ENCODE results near the gene ACKR4. TPM values are rescaled to one million over a fixed set of nuclear protein-coding genes. Genes with fewer than 3 reads are reported as not detected.

Gene ACKR4
- total and polyA plus RNA-seq, 12 donors, result 0.36 to 2.4 (median 1.5) TPM

GRCh38 chr3:132628157-132628556 is 31.1 kb downstream of the ACKR4 start:
- Histone ChIP-seq H3K36me3 (replicated peaks in 1 of 2) (peaks cover 0 to 13% of the 10 kb centered on the region in 2 donors), H3K27ac (no peak overlapping the region), H3K9me3 (replicated peaks in 1 of 3) (no peaks in the 10 kb centered on the region), H3K27me3 (no peaks in the 10 kb centered on the region), H3K4me3 (no peak overlapping the region), H3K4me1 (replicated peaks in 1 of 2) (peaks cover 0 to 4% of the 10 kb centered on the region in 2 donors)
- DNase-seq, result no peak
- no peak for TF ChIP-seq POLR2A (IDR thresholded peaks at IDR 0.05)
- TF ChIP-seq, protein P1, sequence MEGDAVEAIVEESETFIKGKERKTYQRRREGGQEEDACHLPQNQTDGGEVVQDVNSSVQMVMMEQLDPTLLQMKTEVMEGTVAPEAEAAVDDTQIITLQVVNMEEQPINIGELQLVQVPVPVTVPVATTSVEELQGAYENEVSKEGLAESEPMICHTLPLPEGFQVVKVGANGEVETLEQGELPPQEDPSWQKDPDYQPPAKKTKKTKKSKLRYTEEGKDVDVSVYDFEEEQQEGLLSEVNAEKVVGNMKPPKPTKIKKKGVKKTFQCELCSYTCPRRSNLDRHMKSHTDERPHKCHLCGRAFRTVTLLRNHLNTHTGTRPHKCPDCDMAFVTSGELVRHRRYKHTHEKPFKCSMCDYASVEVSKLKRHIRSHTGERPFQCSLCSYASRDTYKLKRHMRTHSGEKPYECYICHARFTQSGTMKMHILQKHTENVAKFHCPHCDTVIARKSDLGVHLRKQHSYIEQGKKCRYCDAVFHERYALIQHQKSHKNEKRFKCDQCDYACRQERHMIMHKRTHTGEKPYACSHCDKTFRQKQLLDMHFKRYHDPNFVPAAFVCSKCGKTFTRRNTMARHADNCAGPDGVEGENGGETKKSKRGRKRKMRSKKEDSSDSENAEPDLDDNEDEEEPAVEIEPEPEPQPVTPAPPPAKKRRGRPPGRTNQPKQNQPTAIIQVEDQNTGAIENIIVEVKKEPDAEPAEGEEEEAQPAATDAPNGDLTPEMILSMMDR (IDR thresholded peaks at IDR 0.05), result no peak
- WGBS, 4 donors, result 57 to 67% (median 67%) methylated on average over 2 of the region's 2 CpGs
- intact Hi-C loops (cut with DNase I), result no loop called here

DNA sequence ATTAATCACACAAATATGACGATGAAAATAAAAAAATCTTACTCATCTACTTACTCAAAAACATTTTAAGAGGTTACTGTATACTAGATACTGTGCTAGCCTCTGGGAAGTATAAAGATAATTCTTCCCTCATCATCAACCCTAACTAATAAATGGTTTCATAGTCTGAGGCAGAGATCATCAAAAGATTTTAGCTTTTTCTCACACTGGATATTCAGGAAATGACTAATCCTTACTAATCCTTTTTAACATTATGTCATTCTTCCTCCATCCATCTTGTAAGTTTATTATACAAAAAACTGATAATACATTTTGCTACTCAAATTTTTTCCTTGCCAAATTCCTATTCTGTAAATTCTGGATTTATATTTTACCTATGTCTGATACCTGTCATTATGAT is 32.9 kb downstream of the ACKR4 start:
- Histone ChIP-seq H3K27me3 (no peaks in the 10 kb centered on the region), H3K4me1 (replicated peaks in 1 of 2) (no peaks in the 10 kb centered on the region), H3K4me3 (no peak overlapping the region), H3K36me3 (replicated peaks in 1 of 2) (peaks cover 0 to 13% of the 10 kb centered on the region in 2 donors), H3K27ac (no peak overlapping the region), H3K9me3 (replicated peaks in 1 of 3) (no peaks in the 10 kb centered on the region)
- no peak for DNase-seq
- intact Hi-C loops (cut with DNase I), result no loop called here
- TF ChIP-seq POLR2A (IDR thresholded peaks at IDR 0.05), result no peak
- TF ChIP-seq, protein P1 (IDR thresholded peaks at IDR 0.05), result no peak
- WGBS, 4 donors, result 41 to 65% (median 58%) methylated on average over 1 of the region's 1 CpG

DNA sequence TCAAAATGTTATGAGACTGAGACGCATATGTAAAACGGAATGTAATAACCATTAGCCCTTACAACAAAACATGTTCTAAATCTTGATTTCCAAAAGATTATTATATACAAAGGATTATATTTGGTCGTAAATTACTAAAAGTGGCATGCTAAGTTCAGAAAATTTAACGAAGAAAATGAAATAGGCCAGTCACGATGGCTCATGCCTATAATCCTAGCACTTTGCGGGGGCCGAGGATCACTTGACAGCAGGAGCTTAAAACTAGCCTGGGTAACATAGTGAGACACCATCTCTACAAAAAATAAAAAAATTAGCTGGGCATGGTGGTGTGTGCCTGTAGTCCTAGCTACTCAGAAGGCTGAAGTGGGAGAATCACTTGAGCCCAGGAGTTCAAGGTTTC is 33.5 kb downstream of the ACKR4 start:
- H3K9me3 ChIP-seq (replicated peaks in 1 of 3), result no peaks in the 10 kb centered on the region
- H3K27me3 ChIP-seq, result no peaks in the 10 kb centered on the region
- no peaks in the 10 kb centered on the region for H3K4me1 ChIP-seq (replicated peaks in 1 of 2)
- 85 to 97% (median 97%) methylated on average over 7 of the region's 7 CpGs for WGBS, 4 donors
- H3K27ac ChIP-seq, result no peak overlapping the region
- peaks cover 0 to 13% of the 10 kb centered on the region in 2 donors for H3K36me3 ChIP-seq (replicated peaks in 1 of 2)
- no peak for DNase-seq
- H3K4me3 ChIP-seq, result no peak overlapping the region
- TF ChIP-seq, protein P1 (IDR thresholded peaks at IDR 0.05), result no peak
- intact Hi-C loops (cut with DNase I), result no loop called here

DNA sequence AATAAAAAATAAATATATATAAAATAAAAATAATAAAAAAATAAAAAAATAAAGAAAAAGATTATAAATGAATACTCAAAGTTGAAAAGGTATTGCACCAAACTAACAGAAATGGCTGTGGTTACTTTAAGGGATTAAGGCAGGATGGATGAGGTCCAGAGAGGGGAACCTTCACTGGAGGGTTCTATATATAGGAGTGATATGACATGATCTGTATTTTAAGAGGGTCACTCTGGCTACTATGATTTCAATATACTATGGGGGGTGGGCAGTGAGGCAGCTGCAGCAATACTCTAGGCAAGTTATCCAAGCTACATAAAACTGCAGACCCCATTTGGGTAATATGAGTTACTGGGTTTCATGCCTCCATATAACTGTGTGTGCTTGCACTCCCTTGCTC is 38.0 kb downstream of the ACKR4 start:
- H3K27me3 ChIP-seq, result no peaks in the 10 kb centered on the region
- no peak overlapping the region for H3K4me3 ChIP-seq
- no peaks in the 10 kb centered on the region for H3K4me1 ChIP-seq (replicated peaks in 1 of 2)
- no peak overlapping the region for H3K27ac ChIP-seq
- no peak for DNase-seq
- TF ChIP-seq POLR2A (IDR thresholded peaks at IDR 0.05), result no peak
- TF ChIP-seq, protein P1 (IDR thresholded peaks at IDR 0.05), result no peak
- H3K9me3 ChIP-seq (replicated peaks in 1 of 3), result no peaks in the 10 kb centered on the region
- peaks cover 0 to 14% of the 10 kb centered on the region in 2 donors for H3K36me3 ChIP-seq (replicated peaks in 1 of 2)
- intact Hi-C loops (cut with DNase I), result no loop called here

Measured in adrenal gland (tissue), 12 donors.